ENCODE results near the gene RERG. TPM values are rescaled to one million over a fixed set of nuclear protein-coding genes. Genes with fewer than 3 reads are reported as not detected.

The RERG gene
- total and polyA plus RNA-seq, 2 of the 4 experiments (the other 2 are of a cell fraction), result not detected

DNA sequence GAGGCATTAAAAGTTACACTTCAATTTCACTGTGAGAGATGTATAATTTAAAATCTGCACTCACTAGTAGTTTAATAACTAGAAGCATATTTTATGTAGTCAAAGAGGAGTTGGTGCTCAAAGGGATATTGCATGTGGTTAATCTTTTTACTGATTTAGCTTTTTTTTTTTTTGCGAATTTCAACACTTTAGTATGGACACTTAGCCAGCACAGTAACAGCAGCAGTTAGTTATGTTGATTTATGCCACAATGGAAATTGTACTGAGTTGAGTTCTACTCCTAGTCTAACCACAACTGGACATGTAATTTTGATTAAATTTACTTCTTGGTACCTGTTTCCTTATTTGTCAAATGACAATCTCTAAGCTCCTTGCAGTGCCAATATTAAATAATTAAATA lies 104.2 kb downstream of the RERG start:
- no peak overlapping the region for H2BK5ac ChIP-seq (ENCODE audit: low read depth, low read length, poor library complexity, severe bottlenecking)
- intact Hi-C loops (cut with micrococcal nuclease), result no loop called here
- dilution Hi-C loops (cut with HindIII; ENCODE audit: low sequenced_read_pairs, unreplicated experiment), result no loop called here
- H4K8ac ChIP-seq (ENCODE audit: low read depth in 2 of 2, low read length in 2 of 2), result no peak overlapping the region
- H2AK9ac ChIP-seq (replicated peaks; ENCODE audit: low read depth, low read length, poor library complexity), result no peak overlapping the region
- no peaks in the 10 kb centered on the region for H3K79me1 ChIP-seq (ENCODE audit: low read depth in 1 of 2, low read length in 2 of 2)
- H2BK20ac ChIP-seq (ENCODE audit: low read depth, low read length), result no peak overlapping the region
- H3K4ac ChIP-seq (ENCODE audit: low read depth, low read length), result no peak overlapping the region
- H3K23ac ChIP-seq (ENCODE audit: low read depth, low read length), result no peak overlapping the region
- no peaks in the 10 kb centered on the region for H3K9me1 ChIP-seq (ENCODE audit: insufficient read depth, low read length)
- CTCF ChIA-PET, result no interaction called here
- no peaks in the 10 kb centered on the region for H3K27me3 ChIP-seq (ENCODE audit: control insufficient read depth, insufficient read depth, low read length)
- no peaks in the 10 kb centered on the region for H3K9me3 ChIP-seq (ENCODE audit: control insufficient read depth, insufficient read depth, low read length)
- no peak overlapping the region for H4K91ac ChIP-seq (ENCODE audit: insufficient read depth, low read depth, low read length)
- in situ Hi-C loops (cut with MboI; ENCODE audit: low sequenced_read_pairs), result no loop called here
- H2AK5ac ChIP-seq (ENCODE audit: low read depth, low read length), result no peak overlapping the region
- H3K14ac ChIP-seq (replicated peaks; ENCODE audit: low read depth, low read length), result no peak overlapping the region
- H2AFZ ChIP-seq (replicated peaks; ENCODE audit: low read length, poor library complexity), result no peak overlapping the region
- no peak for ATAC-seq (ENCODE audit: low read depth)
- no peak overlapping the region for H3K56ac ChIP-seq (ENCODE audit: extremely low read depth, insufficient read depth, low read length)
- WGBS, 2 experiments (ENCODE audit: extremely low coverage in 2 of 2, insufficient read length in 1 of 2), result no CpG with 5 or more reads among the region's 1 CpG
- POLR2A ChIA-PET (ENCODE audit: unreplicated experiment), result no interaction called here
- H2BK15ac ChIP-seq (ENCODE audit: low read depth, low read length), result no peak overlapping the region
- no peak overlapping the region for H3K4me3 ChIP-seq (ENCODE audit: insufficient read depth, low read depth, low read length)
- no TSS peak for BruUV-seq (replicated peaks)
- DNase-seq, result no peak
- no peak overlapping the region for H4K5ac ChIP-seq (ENCODE audit: low read depth, low read length)
- no peak overlapping the region for H3K27ac ChIP-seq (ENCODE audit: insufficient read depth, low read length)
- H3K36me3 ChIP-seq (ENCODE audit: control insufficient read depth, insufficient read depth, low read length), result no peaks in the 10 kb centered on the region
- no peaks in the 10 kb centered on the region for H4K20me1 ChIP-seq (ENCODE audit: insufficient read depth, low read length)
- H3K4me1 ChIP-seq (ENCODE audit: control insufficient read depth, insufficient read depth, low read length), result no peaks in the 10 kb centered on the region
- H3K4me2 ChIP-seq (ENCODE audit: low read depth, low read length), result no peak overlapping the region
- no peak overlapping the region for H3K9ac ChIP-seq (ENCODE audit: low read depth, low read length)
- no peak overlapping the region for H2BK120ac ChIP-seq (ENCODE audit: low read depth, low read length)
- H3K18ac ChIP-seq (ENCODE audit: low read depth, low read length), result no peak overlapping the region
- no peak for TF ChIP-seq NFE2L2 (IDR thresholded peaks at IDR 0.05; ENCODE audit: low read depth, low read length)
- no peak for TF ChIP-seq MXI1 (IDR thresholded peaks at IDR 0.05; ENCODE audit: borderline replicate concordance, low read depth, low read length)
- no peak for TF ChIP-seq RFX5 (IDR thresholded peaks at IDR 0.05; ENCODE audit: low read depth, low read length)
- no peak for TF ChIP-seq CEBPB (IDR thresholded peaks at IDR 0.05; ENCODE audit: low read depth, low read length)
- TF ChIP-seq, protein P1, sequence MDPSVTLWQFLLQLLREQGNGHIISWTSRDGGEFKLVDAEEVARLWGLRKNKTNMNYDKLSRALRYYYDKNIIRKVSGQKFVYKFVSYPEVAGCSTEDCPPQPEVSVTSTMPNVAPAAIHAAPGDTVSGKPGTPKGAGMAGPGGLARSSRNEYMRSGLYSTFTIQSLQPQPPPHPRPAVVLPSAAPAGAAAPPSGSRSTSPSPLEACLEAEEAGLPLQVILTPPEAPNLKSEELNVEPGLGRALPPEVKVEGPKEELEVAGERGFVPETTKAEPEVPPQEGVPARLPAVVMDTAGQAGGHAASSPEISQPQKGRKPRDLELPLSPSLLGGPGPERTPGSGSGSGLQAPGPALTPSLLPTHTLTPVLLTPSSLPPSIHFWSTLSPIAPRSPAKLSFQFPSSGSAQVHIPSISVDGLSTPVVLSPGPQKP (IDR thresholded peaks at IDR 0.05; ENCODE audit: borderline replicate concordance, low read depth, low read length), result no peak
- no peak for TF ChIP-seq POLR2A (IDR thresholded peaks at IDR 0.05; ENCODE audit: low read depth, low read length)
- TF ChIP-seq CHD1 (IDR thresholded peaks at IDR 0.05; ENCODE audit: low read depth, low read length), result no peak
- TF ChIP-seq RCOR1 (IDR thresholded peaks at IDR 0.05; ENCODE audit: insufficient replicate concordance, low read length), result no peak
- no peak for TF ChIP-seq MAFK (IDR thresholded peaks at IDR 0.05; ENCODE audit: low read depth, low read length)
- TF ChIP-seq, protein P2, sequence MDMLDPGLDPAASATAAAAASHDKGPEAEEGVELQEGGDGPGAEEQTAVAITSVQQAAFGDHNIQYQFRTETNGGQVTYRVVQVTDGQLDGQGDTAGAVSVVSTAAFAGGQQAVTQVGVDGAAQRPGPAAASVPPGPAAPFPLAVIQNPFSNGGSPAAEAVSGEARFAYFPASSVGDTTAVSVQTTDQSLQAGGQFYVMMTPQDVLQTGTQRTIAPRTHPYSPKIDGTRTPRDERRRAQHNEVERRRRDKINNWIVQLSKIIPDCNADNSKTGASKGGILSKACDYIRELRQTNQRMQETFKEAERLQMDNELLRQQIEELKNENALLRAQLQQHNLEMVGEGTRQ (IDR thresholded peaks at IDR 0.05; ENCODE audit: low read depth, low read length), result no peak
- no peak for TF ChIP-seq RAD21 (IDR thresholded peaks at IDR 0.05; ENCODE audit: low read length)
- TF ChIP-seq SMC3 (IDR thresholded peaks at IDR 0.05; ENCODE audit: low read depth, low read length), result no peak
- no peak for TF ChIP-seq FOS (IDR thresholded peaks at IDR 0.05; ENCODE audit: low read depth, low read length)
- TF ChIP-seq MAZ (IDR thresholded peaks at IDR 0.05; ENCODE audit: borderline replicate concordance, low read depth, low read length), result no peak

Data from IMR-90 (cell line).